WTC11 (cell line): ENCODE data around the gene FZD1.

Experiments used
- ATF3 ChIP-seq: sonication (generic); formaldehyde crosslinking; conservative IDR thresholded peaks from 2 replicates; pipeline ENCODE4 v1.8.1; 2022; ENCODE audit warnings: mild to moderate bottlenecking, missing genetic modification reagents
- CBFB ChIP-seq: sonication (generic); formaldehyde crosslinking; IDR thresholded peaks from 2 replicates; pipeline ENCODE4 v1.8.1; 2022; ENCODE audit warnings: mild to moderate bottlenecking, low read depth, missing genetic modification reagents
- CTCF ChIP-seq: fragments of 200-600 bp; IDR thresholded peaks from 2 replicates; pipeline ENCODE4 v1.8.0; 2022; ENCODE audit warnings: antibody characterized with exemption
- FOXJ3 ChIP-seq: sonication (generic); formaldehyde crosslinking; IDR thresholded peaks from 2 replicates; pipeline ENCODE4 v1.9.0; 2021; ENCODE audit warnings: missing genetic modification reagents, mild to moderate bottlenecking, borderline replicate concordance
- HMGXB4 ChIP-seq: sonication (generic); formaldehyde crosslinking; IDR thresholded peaks from 2 replicates; pipeline ENCODE4 v1.8.1; 2023; ENCODE audit warnings: mild to moderate bottlenecking, moderate library complexity, missing genetic modification reagents
- MAX ChIP-seq: sonication (generic); formaldehyde crosslinking; IDR thresholded peaks from 2 replicates; pipeline ENCODE4 v1.8.0; 2022; ENCODE audit warnings: mild to moderate bottlenecking, missing genetic modification reagents
- NR1H2 ChIP-seq: sonication (generic); formaldehyde crosslinking; IDR thresholded peaks from 2 replicates; pipeline ENCODE4 v1.9.0; 2021; ENCODE audit warnings: mild to moderate bottlenecking, moderate library complexity, missing genetic modification reagents
- TEAD1 ChIP-seq: sonication (generic); formaldehyde crosslinking; IDR thresholded peaks from 2 replicates; pipeline ENCODE4 v1.8.0; 2022; ENCODE audit warnings: mild to moderate bottlenecking, missing genetic modification reagents
- ZBTB43 ChIP-seq: sonication (generic); formaldehyde crosslinking; IDR thresholded peaks from 2 replicates; pipeline ENCODE4 v1.8.1; 2023; ENCODE audit warnings: mild to moderate bottlenecking, missing genetic modification reagents
- ZNF138 ChIP-seq: sonication (generic); formaldehyde crosslinking; conservative IDR thresholded peaks from 2 replicates; pipeline ENCODE4 v1.8.1; 2022; ENCODE audit warnings: mild to moderate bottlenecking, moderate library complexity, missing genetic modification reagents
- ZNF396 ChIP-seq: fragments of 250-450 bp; sonication (Bioruptor Pico); IDR thresholded peaks from 2 replicates; pipeline ENCODE4 v1.8.0; 2021; ENCODE audit warnings: mild to moderate bottlenecking, moderate library complexity, borderline replicate concordance
- ZNF416 ChIP-seq: fragments of 250-450 bp; sonication (Bioruptor Pico); IDR thresholded peaks from 2 replicates; pipeline ENCODE4 v1.9.0; 2021; ENCODE audit warnings: mild to moderate bottlenecking, inconsistent platforms
- ZNF671 ChIP-seq: fragments of 250-450 bp; sonication (Bioruptor Pico); IDR thresholded peaks from 2 replicates; pipeline ENCODE4 v1.8.0; 2021; ENCODE audit warnings: mild to moderate bottlenecking

DNA sequence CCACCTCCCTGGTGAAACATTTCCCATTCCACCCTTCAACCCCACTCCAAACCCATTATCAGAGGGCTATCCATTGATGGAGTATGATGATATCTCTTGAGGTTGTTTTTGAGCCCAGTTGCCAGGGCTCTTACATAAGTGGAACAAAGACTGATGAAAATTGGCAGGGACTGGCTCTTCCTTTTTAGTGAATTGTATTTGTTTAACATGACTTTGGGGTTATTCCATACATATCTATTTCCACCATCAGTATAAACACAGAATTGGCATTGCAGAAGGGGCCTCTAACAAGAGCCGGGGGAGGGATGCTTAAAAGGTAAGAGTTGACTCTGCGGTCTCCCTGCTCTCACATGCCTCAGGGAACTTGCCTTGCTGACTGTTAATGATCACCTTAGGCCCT, 28.9 kb downstream of the FZD1 start:
- TF ChIP-seq CTCF (no peak), ZNF671 (CRISPR knock-in tag) (no peak), ATF3 (CRISPR knock-in tag) (no peak), HMGXB4 (CRISPR knock-in tag) (no peak), FOXJ3 (CRISPR knock-in tag) (no peak), ZNF416 (CRISPR knock-in tag) (no peak), ZBTB43 (CRISPR knock-in tag) (no peak), CBFB (CRISPR knock-in tag) (no peak), TEAD1 (CRISPR knock-in tag) (no peak), MAX (no peak), ZNF138 (CRISPR knock-in tag) (no peak), NR1H2 (CRISPR knock-in tag) (no peak), ZNF396 (CRISPR knock-in tag) (no peak)
